Uterus (tissue), 2 donors: ENCODE measurements around the gene TLR1.

ENCODE experiments used
- CTCF ChIP-seq, 4 experiments: fragments of 200-600 bp in 2 of 4; fragments of 450-650 bp in 2 of 4; sonication (generic) in 2 of 4; IDR thresholded peaks; one replicate each; pipeline ENCODE4 v1.5.1; 2016 to 2019; ENCODE audit warnings: antibody characterized with exemption in 4 of 4, mild to moderate bottlenecking in 2 of 4, moderate library complexity in 1 of 4
- POLR2A ChIP-seq, 2 donors: fragments of 450-650 bp; IDR thresholded peaks; one replicate each; pipeline ENCODE4 v1.6.1; 2016; ENCODE audit warnings: antibody characterized with exemption in 2 of 2, mild to moderate bottlenecking in 1 of 2, moderate library complexity in 1 of 2

- no peak for TF ChIP-seq CTCF (IDR thresholded peaks at IDR 0.05)
- TF ChIP-seq POLR2A (IDR thresholded peaks at IDR 0.05) = no peak
Observed at GRCh38 chr4:38783109-38783460, 21.5 kb downstream of the TLR1 start.
